GM12873 (cell line): Measurements from ENCODE around the gene MAPK13.

ENCODE experiments used
- CTCF ChIP-seq: IDR thresholded peaks from 2 replicates; pipeline ENCODE4 v1.5.1; 2012; ENCODE audit warnings: low read depth, mild to moderate bottlenecking, moderate library complexity, low read length, control low read depth; ENCODE audit not compliant: insufficient read depth; ENCODE audit errors: missing control alignments

Gene MAPK13

GRCh38 chr6:36141961-36142360 is 11.6 kb downstream of the MAPK13 start:
- TF ChIP-seq CTCF, result no peak

GRCh38 chr6:36142971-36143838 is 12.9 kb downstream of the MAPK13 start:
- TF ChIP-seq CTCF, result no peak

DNA sequence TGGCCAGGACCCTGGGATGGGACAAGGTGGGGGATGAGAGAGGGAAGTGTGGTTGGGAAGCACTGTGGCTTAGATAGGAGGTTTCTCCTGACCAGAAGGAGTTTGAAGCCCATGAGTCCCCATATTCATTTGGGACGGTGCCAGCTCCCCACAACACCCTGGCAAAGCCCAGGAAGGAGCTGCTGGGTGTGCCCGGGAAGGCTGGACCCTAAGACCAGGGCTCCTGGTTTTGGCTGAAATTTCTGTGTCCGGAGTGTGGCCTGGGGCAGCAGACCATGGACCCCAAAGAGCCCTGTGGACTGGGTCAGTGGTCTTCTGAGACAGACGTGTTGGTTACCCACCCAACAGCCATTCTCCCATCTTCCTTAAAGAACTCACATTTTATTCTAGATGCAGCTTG is 15.2 kb downstream of the MAPK13 start:
- no peak for TF ChIP-seq CTCF

DNA sequence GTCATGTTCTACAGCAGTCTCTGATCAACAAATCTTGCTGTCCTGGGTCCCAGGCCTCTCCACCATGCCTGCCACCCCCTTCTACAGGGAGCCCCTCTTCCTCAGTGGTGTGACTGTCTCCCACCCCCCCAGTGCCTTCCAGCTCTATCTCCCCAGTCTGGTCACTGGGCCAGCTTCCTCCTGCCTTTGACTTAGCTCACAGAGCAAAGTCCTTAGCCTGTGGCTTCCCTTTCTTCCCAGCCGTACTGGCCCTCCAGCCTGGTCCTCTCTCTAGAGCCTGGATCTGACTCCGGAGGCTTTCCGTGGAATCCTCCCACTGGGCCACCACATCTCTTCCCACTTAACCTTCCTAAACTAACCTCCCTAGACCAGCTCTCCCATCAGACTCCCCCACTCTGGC is 17.0 kb downstream of the MAPK13 start:
- no peak for TF ChIP-seq CTCF

- TF ChIP-seq CTCF, result no peak
These were observed 19.2 kb downstream of the MAPK13 start for GRCh38 chr6:36149476-36149875.

DNA sequence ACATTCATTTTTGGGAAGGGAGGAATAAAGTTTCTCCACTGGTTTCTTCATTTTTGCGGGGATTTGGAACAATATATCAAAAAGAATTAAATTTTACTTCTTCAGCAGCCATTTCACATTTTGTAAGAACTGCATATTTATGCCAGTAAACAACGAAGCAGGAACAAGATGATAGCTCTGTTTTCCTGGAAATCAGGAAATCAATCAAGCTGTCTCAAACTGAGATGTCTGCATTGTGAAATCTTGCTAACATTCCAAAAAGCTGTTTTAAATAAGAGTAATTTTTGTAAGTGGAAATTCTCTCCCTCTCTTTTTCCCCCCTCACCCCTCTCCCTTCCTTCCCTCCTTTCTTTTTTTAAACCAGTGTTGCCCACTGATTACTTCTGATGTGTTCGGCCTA is 20.0 kb downstream of the MAPK13 start:
- TF ChIP-seq CTCF, result no peak

DNA sequence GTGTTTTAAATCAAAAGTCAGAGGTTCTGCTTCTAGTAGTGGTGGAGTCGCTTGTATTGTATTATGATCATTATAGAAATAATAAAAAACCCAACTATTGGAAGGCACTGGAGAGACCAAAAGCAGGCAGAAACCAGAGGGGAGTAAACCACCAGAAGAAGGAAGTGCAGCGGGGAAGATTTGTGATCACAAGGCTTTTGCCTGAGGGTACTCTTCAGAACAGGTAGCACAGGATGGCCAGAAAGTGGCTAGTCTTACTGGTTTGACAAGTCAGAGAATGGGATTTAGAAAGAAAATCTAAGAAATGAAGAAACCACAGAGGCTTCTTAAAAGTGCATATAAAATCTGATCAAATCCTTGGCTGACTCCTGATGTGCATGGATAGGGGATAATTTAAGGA is 24.0 kb downstream of the MAPK13 start:
- no peak for TF ChIP-seq CTCF

DNA sequence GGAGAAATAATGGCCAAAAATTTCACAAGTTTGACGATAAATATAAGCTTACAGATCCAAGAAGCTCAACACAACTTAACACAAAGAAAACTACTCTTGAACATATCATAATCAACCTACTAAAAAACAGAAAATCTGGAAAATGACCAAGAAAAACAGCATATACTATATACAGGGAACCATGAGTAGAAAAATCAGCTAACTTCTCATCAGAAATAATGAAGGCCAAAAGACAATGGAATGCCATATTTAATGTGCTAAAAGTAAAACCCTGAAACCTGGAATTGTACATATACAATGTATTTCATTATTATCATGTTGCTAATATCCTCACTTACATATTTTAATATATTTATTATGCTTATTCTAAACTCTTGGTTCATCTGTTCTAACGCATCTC is 25.3 kb downstream of the MAPK13 start:
- no peak for TF ChIP-seq CTCF
